HG02884 (cell line): ENCODE data around the gene GNRHR.
"Not testable (repeated sequence)": the region's sequence is repeated elsewhere in the genome, so short reads cannot be mapped to it uniquely, and the experiment has no call there.

ENCODE experiments used
- ATAC-seq: cut with Tn5 transposase; IDR thresholded peaks from one replicate; pipeline ENCODE4 v1.9.1; 2021; ENCODE audit warnings: mild to moderate bottlenecking, moderate library complexity; ENCODE audit not compliant: unreplicated experiment

Gene GNRHR

GRCh38 chr4:67754288-67754687 is at the start of gene GNRHR:
Gene GNRHR (minus strand): TSS chr4:67754388. CDS start chr4:67754335, 53 bp downstream.
- no peak for ATAC-seq

GRCh38 chr4:67796810-67797209 is 42.6 kb upstream of the GNRHR start:
- ATAC-seq = no peak

GRCh38 chr4:67790721-67791120 is 36.5 kb upstream of the GNRHR start:
- ATAC-seq = no peak

GRCh38 chr4:67787311-67787710 is 33.1 kb upstream of the GNRHR start:
- no peak for ATAC-seq

- no peak for ATAC-seq
Measured at GRCh38 chr4:67785528-67785927, 31.3 kb upstream of the GNRHR start.

- no peak for ATAC-seq
Measured at GRCh38 chr4:67779631-67780030, 25.4 kb upstream of the GNRHR start.

- ATAC-seq = no peak
Measured at GRCh38 chr4:67776746-67777145, 22.6 kb upstream of the GNRHR start.

- ATAC-seq = no peak
Measured at GRCh38 chr4:67770422-67770821, 16.2 kb upstream of the GNRHR start.

- ATAC-seq = no peak
Measured at GRCh38 chr4:67765928-67766327, 11.7 kb upstream of the GNRHR start.

GRCh38 chr4:67765401-67765800 is 11.2 kb upstream of the GNRHR start:
- no peak for ATAC-seq

- no peak for ATAC-seq
Measured at GRCh38 chr4:67764183-67764582, 10.0 kb upstream of the GNRHR start.

- peak; percentile 100 for ATAC-seq
Measured at GRCh38 chr4:67762086-67762485, 7.9 kb upstream of the GNRHR start.

- ATAC-seq = not testable (repeated sequence)
Measured at GRCh38 chr4:67756991-67757390, 2.8 kb upstream of the GNRHR start.

- no peak for ATAC-seq
Measured at GRCh38 chr4:67755974-67756373, 1.8 kb upstream of the GNRHR start.

- no peak for ATAC-seq
Measured at GRCh38 chr4:67751260-67751659, 2.9 kb downstream of the GNRHR start.

GRCh38 chr4:67750691-67751090 is 3.5 kb downstream of the GNRHR start:
- ATAC-seq = no peak

GRCh38 chr4:67749286-67749685 is 4.9 kb downstream of the GNRHR start:
- no peak for ATAC-seq

GRCh38 chr4:67746797-67747495 is 7.2 kb downstream of the GNRHR start:
- no peak for ATAC-seq

GRCh38 chr4:67744561-67745283 is 9.5 kb downstream of the GNRHR start:
- no peak for ATAC-seq

GRCh38 chr4:67743194-67743593 is 11.0 kb downstream of the GNRHR start:
- ATAC-seq = no peak

GRCh38 chr4:67736262-67736661 is 17.9 kb downstream of the GNRHR start:
- no peak for ATAC-seq

- ATAC-seq = no peak
Measured at GRCh38 chr4:67735325-67735724, 18.9 kb downstream of the GNRHR start.
